ENCODE results near the gene FRMD5. TPM values are rescaled to one million over a fixed set of nuclear protein-coding genes. Genes with fewer than 3 reads are reported as not detected.

The FRMD5 gene
- polyA plus RNA-seq, 3 donors = not detected

DNA sequence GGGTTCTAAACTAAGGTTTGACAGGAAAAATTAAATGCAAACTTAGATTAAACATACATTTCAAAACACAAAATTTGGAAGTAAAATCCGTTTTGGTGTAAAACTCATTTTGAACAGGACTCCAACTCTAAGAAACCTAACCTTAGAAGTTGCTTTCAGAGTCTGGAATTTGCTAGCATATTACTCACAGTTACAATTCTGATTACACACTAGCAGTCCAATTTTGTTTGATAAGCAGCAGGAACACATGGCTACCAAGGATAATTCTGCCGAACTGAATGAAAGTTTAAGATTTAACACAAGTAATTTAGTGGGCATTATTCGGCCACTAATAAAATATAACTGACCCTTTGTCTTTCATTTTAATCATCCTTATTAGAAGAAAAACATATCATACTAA lies 49.6 kb downstream of the FRMD5 start:
- WGBS (ENCODE audit: insufficient coverage) = 100% methylated on average over 1 of the region's 3 CpGs
- Mint-ChIP-seq H3K4me3 (no peak overlapping the region), H3K36me3 (no peaks in the 10 kb centered on the region), H3K4me1 (no peaks in the 10 kb centered on the region), H3K9me3 (no peaks in the 10 kb centered on the region), H3K27me3 (ENCODE audit: low read depth in 3 of 3) (peaks cover 2 to 9% (median 7%) of the 10 kb centered on the region in 3 donors), H3K27ac (no peak overlapping the region)
- Histone ChIP-seq H3K27ac (ENCODE audit: low read depth in 1 of 2, low read length in 2 of 2) (no peak overlapping the region), H3K27me3 (ENCODE audit: control insufficient read depth in 2 of 2, insufficient read depth in 2 of 2, low read length in 2 of 2) (no peaks in the 10 kb centered on the region), H3K79me2 (ENCODE audit: insufficient read depth, low read length) (no peaks in the 10 kb centered on the region), H3K9ac (ENCODE audit: insufficient read depth, low read length, poor library complexity, severe bottlenecking) (no peak overlapping the region), H3K4me1 (ENCODE audit: control insufficient read depth in 1 of 2, insufficient read depth in 2 of 2, low read length in 2 of 2) (no peaks in the 10 kb centered on the region), H2AFZ (ENCODE audit: insufficient read depth, low read depth, low read length, poor library complexity, severe bottlenecking) (no peak overlapping the region), H3K4me3 (replicated peaks in 1 of 3; ENCODE audit: low read depth in 2 of 3, low read length in 3 of 3) (no peak overlapping the region), H4K20me1 (ENCODE audit: insufficient read depth, low read length) (no peaks in the 10 kb centered on the region), H3K4me2 (replicated peaks; ENCODE audit: extremely low read depth, low read length, poor library complexity, severe bottlenecking) (no peak overlapping the region), H3K9me3 (replicated peaks in 1 of 2; ENCODE audit: control insufficient read depth in 1 of 2, insufficient read depth in 1 of 2, low read length in 2 of 2) (no peaks in the 10 kb centered on the region), H3K36me3 (replicated peaks in 1 of 2; ENCODE audit: control insufficient read depth in 1 of 2, insufficient read depth in 2 of 2, low read length in 2 of 2) (no peaks in the 10 kb centered on the region)
- no peak for DNase-seq
- intact Hi-C loops (cut with micrococcal nuclease) = no loop called here
- TF ChIP-seq CTCF (IDR thresholded peaks at IDR 0.05) = no peak

DNA sequence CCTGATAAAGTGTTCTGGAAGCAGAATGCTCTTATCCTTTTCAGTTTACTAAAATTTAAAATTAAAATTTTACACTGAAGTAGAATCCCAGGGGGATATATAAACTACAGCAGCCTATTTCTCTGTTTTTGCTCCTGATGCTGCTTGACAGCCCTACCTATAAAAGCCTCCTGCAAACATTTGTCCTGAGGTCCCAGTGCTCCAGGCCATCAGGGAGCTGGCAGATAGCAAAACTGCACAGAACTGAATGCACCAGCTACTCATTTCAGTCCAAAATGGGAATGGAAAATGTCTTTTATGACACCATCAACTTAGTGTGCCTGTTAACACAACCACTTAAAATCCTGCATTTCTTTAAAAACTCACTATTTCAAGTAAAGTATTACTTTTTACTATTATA lies 50.1 kb downstream of the FRMD5 start:
- TF ChIP-seq CTCF (IDR thresholded peaks at IDR 0.05) = no peak
- Histone ChIP-seq H3K4me3 (replicated peaks in 1 of 3; ENCODE audit: low read depth in 2 of 3, low read length in 3 of 3) (no peak overlapping the region), H3K4me1 (ENCODE audit: control insufficient read depth in 1 of 2, insufficient read depth in 2 of 2, low read length in 2 of 2) (no peaks in the 10 kb centered on the region), H3K27me3 (ENCODE audit: control insufficient read depth in 2 of 2, insufficient read depth in 2 of 2, low read length in 2 of 2) (no peaks in the 10 kb centered on the region), H3K4me2 (replicated peaks; ENCODE audit: extremely low read depth, low read length, poor library complexity, severe bottlenecking) (no peak overlapping the region), H3K36me3 (replicated peaks in 1 of 2; ENCODE audit: control insufficient read depth in 1 of 2, insufficient read depth in 2 of 2, low read length in 2 of 2) (no peaks in the 10 kb centered on the region), H2AFZ (ENCODE audit: insufficient read depth, low read depth, low read length, poor library complexity, severe bottlenecking) (no peak overlapping the region), H4K20me1 (ENCODE audit: insufficient read depth, low read length) (no peaks in the 10 kb centered on the region), H3K9ac (ENCODE audit: insufficient read depth, low read length, poor library complexity, severe bottlenecking) (no peak overlapping the region), H3K9me3 (replicated peaks in 1 of 2; ENCODE audit: control insufficient read depth in 1 of 2, insufficient read depth in 1 of 2, low read length in 2 of 2) (no peaks in the 10 kb centered on the region), H3K27ac (ENCODE audit: low read depth in 1 of 2, low read length in 2 of 2) (no peak overlapping the region), H3K79me2 (ENCODE audit: insufficient read depth, low read length) (no peaks in the 10 kb centered on the region)
- no peak overlapping the region for H3K4me3 Mint-ChIP-seq
- DNase-seq = no peak
- no peaks in the 10 kb centered on the region for H3K36me3 Mint-ChIP-seq
- peaks cover 0 to 5% (median 5%) of the 10 kb centered on the region in 3 donors for H3K27me3 Mint-ChIP-seq (ENCODE audit: low read depth in 3 of 3)
- H3K27ac Mint-ChIP-seq = no peak overlapping the region
- intact Hi-C loops (cut with micrococcal nuclease) = no loop called here
- no peaks in the 10 kb centered on the region for H3K4me1 Mint-ChIP-seq
- no peaks in the 10 kb centered on the region for H3K9me3 Mint-ChIP-seq
